H9 (cell line): ENCODE measurements around the gene NLRP1. TPM values are rescaled to one million over a fixed set of nuclear protein-coding genes. Genes with fewer than 3 reads are reported as not detected.
A peak's percentile ranks its signal among the peaks of the same experiment; 100 is the strongest.

Experiments
- DNase-seq: peaks from one replicate; pipeline ENCODE4 v3.0.0-alpha.2; 2017
- H2AFZ ChIP-seq: one replicate; pipeline ENCODE4 v1.6.1; 2013; ENCODE audit warnings: mild to moderate bottlenecking, low read length, control low read depth, moderate library complexity
- H2AK5ac ChIP-seq: 2 replicates; pipeline ENCODE4 v1.6.1; 2013; ENCODE audit warnings: low read length, control low read depth, mixed read lengths; ENCODE audit not compliant: insufficient read length
- H2BK120ac ChIP-seq: one replicate; pipeline ENCODE4 v1.6.1; 2013; ENCODE audit warnings: low read depth, mild to moderate bottlenecking, low read length, control low read depth, inconsistent platforms; ENCODE audit not compliant: poor library complexity, severe bottlenecking
- H2BK12ac ChIP-seq: 2 replicates; pipeline ENCODE4 v1.6.1; 2013; ENCODE audit warnings: low read length, control low read depth, mixed read lengths, low read depth; ENCODE audit not compliant: insufficient read length
- H2BK15ac ChIP-seq: 2 replicates; pipeline ENCODE4 v1.6.1; 2013; ENCODE audit warnings: low read depth, low read length, control low read depth
- H2BK20ac ChIP-seq: one replicate; pipeline ENCODE4 v1.6.1; 2013; ENCODE audit warnings: low read depth, mild to moderate bottlenecking, low read length, control low read depth, inconsistent platforms; ENCODE audit not compliant: poor library complexity, severe bottlenecking
- H2BK5ac ChIP-seq: 2 replicates; pipeline ENCODE4 v1.6.1; 2013; ENCODE audit warnings: low read length, control low read depth, mixed read lengths; ENCODE audit not compliant: insufficient read length
- H3K14ac ChIP-seq: 2 replicates; pipeline ENCODE4 v1.6.1; 2013; ENCODE audit warnings: low read length, control low read depth; ENCODE audit not compliant: insufficient read depth
- H3K18ac ChIP-seq: 2 replicates; pipeline ENCODE4 v1.6.1; 2013; ENCODE audit warnings: low read depth, mild to moderate bottlenecking, mixed read lengths, low read length, control low read depth; ENCODE audit not compliant: insufficient read length
- H3K23ac ChIP-seq: 2 replicates; pipeline ENCODE4 v1.6.1; 2013; ENCODE audit warnings: low read length, control low read depth, mixed read lengths, low read depth; ENCODE audit not compliant: insufficient read length
- H3K23me2 ChIP-seq: 2 replicates; pipeline ENCODE4 v1.6.1; 2013; ENCODE audit warnings: low read depth, mild to moderate bottlenecking, mixed read lengths, low read length, control low read depth; ENCODE audit not compliant: insufficient read length, poor library complexity, severe bottlenecking
- H3K27ac ChIP-seq: 2 replicates; pipeline ENCODE4 v1.5.1; 2013; ENCODE audit warnings: low read length, control low read depth, mixed read lengths, low read depth; ENCODE audit not compliant: insufficient read length
- H3K27me3 ChIP-seq: 2 replicates; pipeline ENCODE4 v1.6.1; 2013; ENCODE audit warnings: low read length, control low read depth, inconsistent platforms; ENCODE audit not compliant: insufficient read depth
- H3K4ac ChIP-seq: 2 replicates; pipeline ENCODE4 v1.6.1; 2013; ENCODE audit warnings: low read depth, mild to moderate bottlenecking, control low read depth, inconsistent platforms, low read length, moderate library complexity
- H3K4me1 ChIP-seq: 2 replicates; pipeline ENCODE4 v1.6.1; 2013; ENCODE audit warnings: low read length, control low read depth, inconsistent platforms; ENCODE audit not compliant: insufficient read depth
- H3K4me2 ChIP-seq: 2 replicates; pipeline ENCODE4 v1.6.1; 2013; ENCODE audit warnings: low read length, control low read depth, mixed read lengths; ENCODE audit not compliant: insufficient read length, insufficient read depth
- H3K56ac ChIP-seq: 2 replicates; pipeline ENCODE4 v1.6.1; 2013; ENCODE audit warnings: low read depth, mild to moderate bottlenecking, mixed read lengths, low read length, control low read depth; ENCODE audit not compliant: insufficient read length
- H3K79me1 ChIP-seq: 2 replicates; pipeline ENCODE4 v1.6.1; 2013; ENCODE audit warnings: low read depth, mild to moderate bottlenecking, moderate library complexity, low read length, control low read depth, inconsistent platforms; ENCODE audit not compliant: insufficient read depth, poor library complexity, severe bottlenecking
- H3K79me2 ChIP-seq: 2 replicates; pipeline ENCODE4 v1.6.1; 2013; ENCODE audit warnings: low read length, control low read depth, inconsistent platforms; ENCODE audit not compliant: insufficient read depth
- H3K9ac ChIP-seq: 2 replicates; pipeline ENCODE4 v1.6.1; 2013; ENCODE audit warnings: low read length, control low read depth, mixed read lengths; ENCODE audit not compliant: insufficient read length; ENCODE audit errors: extremely low read depth
- H3K9me3 ChIP-seq: one replicate; pipeline ENCODE4 v1.6.1; 2013; ENCODE audit warnings: low read depth, low read length, inconsistent platforms; ENCODE audit not compliant: control insufficient read depth
- H3T11ph ChIP-seq: one replicate; pipeline ENCODE4 v1.6.1; 2013; ENCODE audit warnings: mild to moderate bottlenecking, low read length, control low read depth, inconsistent platforms
- H4K20me1 ChIP-seq: one replicate; pipeline ENCODE4 v1.6.1; 2013; ENCODE audit not compliant: control insufficient read depth, insufficient read length, insufficient read depth
- H4K5ac ChIP-seq: 2 replicates; pipeline ENCODE4 v1.6.1; 2013; ENCODE audit warnings: low read depth, mild to moderate bottlenecking, mixed read lengths, low read length, control low read depth; ENCODE audit not compliant: insufficient read length
- H4K8ac ChIP-seq: replicated peaks from 2 replicates; pipeline ENCODE4 v1.6.1; 2013; ENCODE audit warnings: low read length, control low read depth, mixed read lengths, low read depth; ENCODE audit not compliant: insufficient read length
- H4K91ac ChIP-seq: 2 replicates; pipeline ENCODE4 v1.6.1; 2013; ENCODE audit warnings: low read depth, mild to moderate bottlenecking, moderate library complexity, mixed read lengths, low read length, control low read depth; ENCODE audit not compliant: insufficient read length
- H3K27ac Mint-ChIP-seq, 3 experiments: 2 replicates in 2 of 3; 3 replicates in 1 of 3; pipeline ENCODE4 v1.8.0; 2020 to 2021; ENCODE audit warnings: mixed read lengths in 3 of 3, mild to moderate bottlenecking in 1 of 3, moderate library complexity in 1 of 3
- H3K27me3 Mint-ChIP-seq: 2 replicates; pipeline ENCODE4 v1.8.0; 2021; ENCODE audit warnings: low read depth, mild to moderate bottlenecking, moderate library complexity, mixed read lengths
- H3K36me3 Mint-ChIP-seq, 3 experiments: 2 replicates in 2 of 3; 3 replicates in 1 of 3; pipeline ENCODE4 v1.8.0; 2020 to 2021; ENCODE audit warnings: low read depth in 3 of 3, mixed read lengths in 3 of 3; ENCODE audit not compliant: insufficient read depth in 1 of 3
- H3K4me1 Mint-ChIP-seq, 2 experiments: 2 replicates each; pipeline ENCODE4 v1.8.0; 2020; ENCODE audit warnings: mixed read lengths in 2 of 2
- H3K4me3 Mint-ChIP-seq, 2 experiments: 2 replicates in 1 of 2; 3 replicates in 1 of 2; pipeline ENCODE4 v1.8.0; 2020 to 2021; ENCODE audit warnings: mild to moderate bottlenecking in 2 of 2, mixed read lengths in 2 of 2, moderate library complexity in 1 of 2
- H3K9me3 Mint-ChIP-seq, 2 experiments: 2 replicates in 1 of 2; 3 replicates in 1 of 2; pipeline ENCODE4 v1.8.0; 2020; ENCODE audit warnings: mild to moderate bottlenecking in 2 of 2, mixed read lengths in 2 of 2, moderate library complexity in 1 of 2
- WGBS: extraction: QIAGEN DNeasy Blood & Tissue Kit; methylation state at CpG from one replicate; pipeline ENCODE4 v1.1.7; 2013; ENCODE audit warnings: missing lambda C conversion rate, low lambda C conversion rate, mixed read lengths; ENCODE audit not compliant: insufficient read length; ENCODE audit errors: extremely low coverage; 5-methylcytosine and 5-hydroxymethylcytosine counted together
- total RNA-seq: library from RNA; stranded (reverse); gene quantifications from 2 replicates; pipeline ENCODE4 v1.2.1, GENCODE V29; 2021
- TF ChIP-seq, protein P1 (sequence below): fragments of 200-600 bp; sonication (generic); conservative IDR thresholded peaks from 3 replicates; pipeline ENCODE4 v1.8.0; 2021; ENCODE audit warnings: antibody characterized with exemption, mild to moderate bottlenecking

Gene NLRP1
- total RNA-seq, 1 experiment from 2014 or later, result 12.1 TPM

DNA sequence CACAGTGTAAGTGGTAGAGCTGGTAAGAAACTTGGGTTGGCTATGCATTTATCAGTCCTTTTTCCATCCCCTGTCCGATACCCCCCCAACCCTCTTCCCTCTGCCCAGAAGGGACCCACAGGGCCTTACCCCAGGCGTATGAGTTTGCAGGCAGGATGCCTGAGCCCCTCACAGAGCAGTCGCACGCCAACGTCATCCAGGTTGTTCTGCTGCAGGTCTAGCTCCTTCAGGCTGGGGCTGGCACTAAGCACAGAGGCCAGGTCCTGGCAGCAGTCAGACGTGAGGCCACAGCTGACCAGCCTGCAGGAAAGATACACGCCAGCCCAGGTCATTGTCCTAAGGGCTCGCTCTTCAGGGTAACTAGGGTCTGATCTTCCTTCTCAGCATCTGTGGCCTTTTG, 45.0 kb downstream of the NLRP1 start:
- no peaks in the 10 kb centered on the region for H3K79me1 ChIP-seq
- H3K36me3 Mint-ChIP-seq, result no peaks in the 10 kb centered on the region
- no peaks in the 10 kb centered on the region for H3K9me3 ChIP-seq
- no peak overlapping the region for H3K14ac ChIP-seq
- H2BK5ac ChIP-seq, result no peak overlapping the region
- no peaks in the 10 kb centered on the region; the same call in 1 of the 2 replicates for H3K4me1 ChIP-seq
- no peak overlapping the region for H2BK15ac ChIP-seq
- H3K9me3 Mint-ChIP-seq, result no peaks in the 10 kb centered on the region; a peak in 1 of 5 replicates
- no peak overlapping the region for H2AK5ac ChIP-seq
- no peak overlapping the region for H3K4ac ChIP-seq
- no peaks in the 10 kb centered on the region for H3K23me2 ChIP-seq
- TF ChIP-seq, protein P1, sequence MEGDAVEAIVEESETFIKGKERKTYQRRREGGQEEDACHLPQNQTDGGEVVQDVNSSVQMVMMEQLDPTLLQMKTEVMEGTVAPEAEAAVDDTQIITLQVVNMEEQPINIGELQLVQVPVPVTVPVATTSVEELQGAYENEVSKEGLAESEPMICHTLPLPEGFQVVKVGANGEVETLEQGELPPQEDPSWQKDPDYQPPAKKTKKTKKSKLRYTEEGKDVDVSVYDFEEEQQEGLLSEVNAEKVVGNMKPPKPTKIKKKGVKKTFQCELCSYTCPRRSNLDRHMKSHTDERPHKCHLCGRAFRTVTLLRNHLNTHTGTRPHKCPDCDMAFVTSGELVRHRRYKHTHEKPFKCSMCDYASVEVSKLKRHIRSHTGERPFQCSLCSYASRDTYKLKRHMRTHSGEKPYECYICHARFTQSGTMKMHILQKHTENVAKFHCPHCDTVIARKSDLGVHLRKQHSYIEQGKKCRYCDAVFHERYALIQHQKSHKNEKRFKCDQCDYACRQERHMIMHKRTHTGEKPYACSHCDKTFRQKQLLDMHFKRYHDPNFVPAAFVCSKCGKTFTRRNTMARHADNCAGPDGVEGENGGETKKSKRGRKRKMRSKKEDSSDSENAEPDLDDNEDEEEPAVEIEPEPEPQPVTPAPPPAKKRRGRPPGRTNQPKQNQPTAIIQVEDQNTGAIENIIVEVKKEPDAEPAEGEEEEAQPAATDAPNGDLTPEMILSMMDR, result no peak
- H2BK20ac ChIP-seq, result no peak overlapping the region
- H3K4me2 ChIP-seq, result no peak overlapping the region
- H4K8ac ChIP-seq, result no peak overlapping the region
- peaks cover 9 to 11% of the 10 kb centered on the region in 2 experiments for H3K4me1 Mint-ChIP-seq
- no peak overlapping the region for H3K18ac ChIP-seq
- H3K79me2 ChIP-seq, result no peaks in the 10 kb centered on the region
- H4K20me1 ChIP-seq, result no peaks in the 10 kb centered on the region
- no peak for DNase-seq
- H2BK12ac ChIP-seq, result no peak overlapping the region
- no peaks in the 10 kb centered on the region for H3K27me3 ChIP-seq
- no peak overlapping the region for H4K5ac ChIP-seq
- H4K91ac ChIP-seq, result no peak overlapping the region
- H3K27ac ChIP-seq, result no peak overlapping the region
- H3K23ac ChIP-seq, result no peak overlapping the region
- peak overlapping the region in 1 of 3 experiments; percentile 53; a peak in 2 of 7 replicates for H3K27ac Mint-ChIP-seq
- H3K4me3 Mint-ChIP-seq, result no peak overlapping the region
- peaks cover 11% of the 10 kb centered on the region for H3K27me3 Mint-ChIP-seq
- WGBS, result no CpG with 5 or more reads among the region's 8 CpGs
- no peak overlapping the region for H3T11ph ChIP-seq
- H2BK120ac ChIP-seq, result no peak overlapping the region
- H3K9ac ChIP-seq, result no peak overlapping the region
- H3K56ac ChIP-seq, result no peak overlapping the region
- no peak overlapping the region for H2AFZ ChIP-seq
